Effector memory CD8-positive, alpha-beta T cell (primary cell): ENCODE results near the gene YY1.
"Not testable (repeated sequence)": the region's sequence is repeated elsewhere in the genome, so short reads cannot be mapped to it uniquely, and the experiment has no call there.

ENCODE experiments used
- ATAC-seq: fragments of 150-1000 bp; cut with Tn5 transposase; replicated peaks from 2 replicates; pipeline ENCODE4 v1.10.0; 2021; ENCODE audit warnings: mild to moderate bottlenecking, moderate library complexity
- DNase-seq, 3 experiments: peaks; one replicate each; pipeline ENCODE4 v3.0.0; 2021
- H3K27ac Mint-ChIP-seq, 2 donors: one replicate each; pipeline ENCODE4 v1.8.0; 2022; ENCODE audit warnings: mild to moderate bottlenecking in 2 of 2, mixed read lengths in 2 of 2, moderate library complexity in 2 of 2
- H3K27me3 Mint-ChIP-seq, 2 donors: one replicate each; pipeline ENCODE4 v1.8.0; 2022; ENCODE audit warnings: mixed read lengths in 2 of 2
- H3K36me3 Mint-ChIP-seq: one replicate; pipeline ENCODE4 v1.8.0; 2022; ENCODE audit warnings: mild to moderate bottlenecking, moderate library complexity, mixed read lengths; ENCODE audit not compliant: insufficient read depth
- H3K4me1 Mint-ChIP-seq, 2 donors: one replicate each; pipeline ENCODE4 v1.8.0; 2022; ENCODE audit warnings: low read depth in 2 of 2, mixed read lengths in 2 of 2
- H3K4me3 Mint-ChIP-seq, 2 donors: one replicate each; pipeline ENCODE4 v1.8.0; 2022; ENCODE audit warnings: mild to moderate bottlenecking in 2 of 2, mixed read lengths in 2 of 2, moderate library complexity in 2 of 2
- H3K9me3 Mint-ChIP-seq, 2 donors: one replicate each; pipeline ENCODE4 v1.8.0; 2022; ENCODE audit warnings: mixed read lengths in 2 of 2

Gene YY1

GRCh38 chr14:100221533-100222223 lies 17.3 kb upstream of the YY1 start:
- Mint-ChIP-seq H3K4me1 (peaks cover 18% of the 10 kb centered on the region in 2 donors), H3K36me3 (no peaks in the 10 kb centered on the region), H3K9me3 (no peaks in the 10 kb centered on the region), H3K27ac (no peak overlapping the region), H3K27me3 (no peaks in the 10 kb centered on the region), H3K4me3 (no peak overlapping the region)
- peak; percentile 97 for ATAC-seq
- DNase-seq = peak; percentile 53 to 59 (median 54)

- H3K27ac Mint-ChIP-seq = no peak overlapping the region
These were observed 16.5 kb upstream of the YY1 start for GRCh38 chr14:100222224-100223093.

GRCh38 chr14:100223332-100224201 lies 15.4 kb upstream of the YY1 start:
- no peaks in the 10 kb centered on the region for H3K36me3 Mint-ChIP-seq
- no peak overlapping the region for H3K4me3 Mint-ChIP-seq
- no peak for ATAC-seq
- H3K4me1 Mint-ChIP-seq = peaks cover 18% of the 10 kb centered on the region in 2 donors
- H3K27me3 Mint-ChIP-seq = no peaks in the 10 kb centered on the region
- H3K27ac Mint-ChIP-seq = no peak overlapping the region
- DNase-seq = no peak
- H3K9me3 Mint-ChIP-seq = no peaks in the 10 kb centered on the region

More at GRCh38 chr14:100222224-100223093, 16.5 kb upstream of the YY1 start:
- H3K9me3 Mint-ChIP-seq = no peaks in the 10 kb centered on the region
- H3K4me3 Mint-ChIP-seq = no peak overlapping the region
- DNase-seq (no peak), ATAC-seq (no peak)
- H3K4me1 Mint-ChIP-seq = peaks cover 18% of the 10 kb centered on the region in 2 donors
- H3K27me3 Mint-ChIP-seq = no peaks in the 10 kb centered on the region
- H3K36me3 Mint-ChIP-seq = no peaks in the 10 kb centered on the region

GRCh38 chr14:100224229-100224866 lies 14.6 kb upstream of the YY1 start:
- H3K4me1 Mint-ChIP-seq = peaks cover 18 to 19% of the 10 kb centered on the region in 2 donors
- no peaks in the 10 kb centered on the region for H3K9me3 Mint-ChIP-seq
- ATAC-seq = no peak
- no peak overlapping the region for H3K27ac Mint-ChIP-seq
- no peak for DNase-seq
- H3K36me3 Mint-ChIP-seq = no peaks in the 10 kb centered on the region
- no peaks in the 10 kb centered on the region for H3K27me3 Mint-ChIP-seq
- H3K4me3 Mint-ChIP-seq = no peak overlapping the region

GRCh38 chr14:100225169-100225568 lies 13.8 kb upstream of the YY1 start:
- no peaks in the 10 kb centered on the region for H3K27me3 Mint-ChIP-seq
- DNase-seq (no peak), ATAC-seq (no peak)
- peaks cover 20 to 21% of the 10 kb centered on the region in 2 donors for H3K4me1 Mint-ChIP-seq
- no peak overlapping the region for H3K4me3 Mint-ChIP-seq
- no peaks in the 10 kb centered on the region for H3K36me3 Mint-ChIP-seq
- H3K9me3 Mint-ChIP-seq = no peaks in the 10 kb centered on the region
- peak overlapping the region in 1 of 2 donors; percentile 67 for H3K27ac Mint-ChIP-seq

- ATAC-seq (no peak), DNase-seq (no peak)
- no peak overlapping the region for H3K4me3 Mint-ChIP-seq
- H3K27me3 Mint-ChIP-seq = no peaks in the 10 kb centered on the region
- H3K9me3 Mint-ChIP-seq = no peaks in the 10 kb centered on the region
- H3K36me3 Mint-ChIP-seq = peaks cover 12% of the 10 kb centered on the region
- peaks cover 15 to 17% of the 10 kb centered on the region in 2 donors for H3K4me1 Mint-ChIP-seq
- H3K27ac Mint-ChIP-seq = peak overlapping the region in 1 of 2 donors; percentile 74
These were observed 8.6 kb upstream of the YY1 start for GRCh38 chr14:100230361-100230760.

- Mint-ChIP-seq H3K4me1 (peaks cover 27 to 33% of the 10 kb centered on the region in 2 donors), H3K27ac (no peak overlapping the region), H3K4me3 (no peak overlapping the region), H3K27me3 (no peaks in the 10 kb centered on the region), H3K36me3 (peaks cover 29% of the 10 kb centered on the region), H3K9me3 (no peaks in the 10 kb centered on the region)
- ATAC-seq (no peak), DNase-seq (no peak)
These were observed 4.4 kb upstream of the YY1 start for GRCh38 chr14:100234511-100234910.

- DNase-seq, H3K27me3 Mint-ChIP-seq, ATAC-seq, H3K9me3 Mint-ChIP-seq: not testable (repeated sequence)
- H3K4me1 Mint-ChIP-seq = peaks cover 31 to 36% of the 10 kb centered on the region in 2 donors
- peaks cover 42% of the 10 kb centered on the region for H3K36me3 Mint-ChIP-seq
- H3K4me3 Mint-ChIP-seq = peak overlapping the region; percentile 84
- peak overlapping the region; percentile 90 to 96 for H3K27ac Mint-ChIP-seq
These were observed 2.6 kb upstream of the YY1 start for GRCh38 chr14:100236271-100236818.

GRCh38 chr14:100236881-100237280 lies 2.1 kb upstream of the YY1 start:
- Mint-ChIP-seq H3K27me3 (no peaks in the 10 kb centered on the region), H3K36me3 (peaks cover 46% of the 10 kb centered on the region), H3K9me3 (no peaks in the 10 kb centered on the region), H3K4me3 (peak overlapping the region; percentile 84), H3K27ac (peak overlapping the region; percentile 90 to 96), H3K4me1 (peaks cover 36 to 39% of the 10 kb centered on the region in 2 donors)
- ATAC-seq (no peak), DNase-seq (no peak)

- ATAC-seq (peak; percentile 19), DNase-seq (peak; percentile 47 to 53 (median 48))
- Mint-ChIP-seq H3K4me3 (peak overlapping the region; percentile 84), H3K36me3 (peaks cover 40% of the 10 kb centered on the region), H3K27me3 (no peaks in the 10 kb centered on the region), H3K4me1 (peaks cover 43 to 47% of the 10 kb centered on the region in 2 donors), H3K9me3 (no peaks in the 10 kb centered on the region), H3K27ac (peak overlapping the region; percentile 90 to 96)
These were observed 1.1 kb upstream of the YY1 start for GRCh38 chr14:100237735-100238418.

GRCh38 chr14:100239211-100239839 lies 381 bp downstream of the YY1 start:
- Mint-ChIP-seq H3K27ac (peak overlapping the region; percentile 90 to 96), H3K36me3 (peaks cover 40% of the 10 kb centered on the region), H3K4me1 (peaks cover 49 to 53% of the 10 kb centered on the region in 2 donors), H3K27me3 (no peaks in the 10 kb centered on the region), H3K4me3 (peak overlapping the region; percentile 84), H3K9me3 (no peaks in the 10 kb centered on the region)
- ATAC-seq (no peak), DNase-seq (peak; percentile 10 to 20 (median 18))
